Panc1 (cell line): ENCODE measurements around the gene SPRED3. TPM values are rescaled to one million over a fixed set of nuclear protein-coding genes. Genes with fewer than 3 reads are reported as not detected.

ENCODE experiments used
- ATAC-seq: fragments of 200-7000 bp; cut with Tn5 transposase; 2 replicates; pipeline ENCODE4 v1.9.1; 2020; ENCODE audit warnings: mild to moderate bottlenecking, moderate library complexity
- BruUV-seq: library from RNA; stranded (reverse); fragments of 400-500 nt; replicated peaks from 2 replicates; lab custom pipeline; 2021; lab: Mats Ljungman, UMichigan
- CTCF ChIA-PET: fragments of 300-600 bp; sonication (Branson Sonifier 250); formaldehyde crosslinking; loops from one replicate; lab custom pipeline; 2022; ENCODE audit warnings: antibody characterized with exemption; lab: Charles Lee
- POLR2A ChIA-PET: fragments of 300-600 bp; sonication (Branson Sonifier 250); formaldehyde crosslinking; loops from one replicate; lab custom pipeline; 2022; ENCODE audit warnings: antibody characterized with exemption; lab: Charles Lee
- DNase-seq: peaks from one replicate; pipeline ENCODE4 v3.0.0-alpha.2; 2010; ENCODE audit warnings: low read depth, low spot score
- H3K27ac ChIP-seq: 2 replicates; pipeline ENCODE4 v1.5.1; 2011; ENCODE audit warnings: mild to moderate bottlenecking, low read length, inconsistent platforms
- H3K27me3 ChIP-seq: fragments of 200-500 bp; sonication (Bioruptor generic); 2 replicates; pipeline ENCODE4 v1.6.0; 2014; ENCODE audit warnings: low read length, inconsistent platforms; ENCODE audit not compliant: control insufficient read depth, insufficient read depth
- H3K36me3 ChIP-seq: fragments of 200-500 bp; sonication (Bioruptor generic); 2 replicates; pipeline ENCODE4 v1.5.1; 2014; ENCODE audit warnings: inconsistent platforms, mild to moderate bottlenecking, low read length, moderate library complexity; ENCODE audit not compliant: control insufficient read depth, insufficient read depth
- H3K4me1 ChIP-seq: 2 replicates; pipeline ENCODE4 v1.5.1; 2011; ENCODE audit warnings: inconsistent platforms, mild to moderate bottlenecking, low read length, moderate library complexity; ENCODE audit not compliant: control insufficient read depth, insufficient read depth
- H3K4me3 ChIP-seq, 2 experiments: 2 replicates each; pipeline ENCODE4 v1.5.1; 2011 to 2012; ENCODE audit warnings: low read depth in 2 of 2, low read length in 2 of 2, mild to moderate bottlenecking in 2 of 2, inconsistent platforms in 1 of 2, moderate library complexity in 1 of 2
- H3K9me3 ChIP-seq: fragments of 200-500 bp; sonication (Bioruptor generic); 2 replicates; pipeline ENCODE4 v1.5.1; 2014; ENCODE audit warnings: low read depth, mild to moderate bottlenecking, inconsistent platforms, low read length, moderate library complexity; ENCODE audit not compliant: control insufficient read depth, insufficient read depth
- CTCF ChIP-seq: fragments of 450-650 bp; IDR thresholded peaks from 2 replicates; pipeline ENCODE4 v1.5.1; 2017; ENCODE audit warnings: mild to moderate bottlenecking
- POLR2AphosphoS5 ChIP-seq: IDR thresholded peaks from 2 replicates; pipeline ENCODE4 v1.6.1; 2012; ENCODE audit warnings: mild to moderate bottlenecking, low read depth, low read length, moderate library complexity
- REST ChIP-seq, 2 experiments: IDR thresholded peaks; 2 replicates each; pipeline ENCODE4 v1.6.1; 2011 to 2012; ENCODE audit warnings: low read depth in 2 of 2, control low read depth in 1 of 2, low read length in 1 of 2, mild to moderate bottlenecking in 1 of 2, moderate library complexity in 1 of 2; ENCODE audit not compliant: insufficient read depth in 1 of 2
- SIN3A ChIP-seq: IDR thresholded peaks from 2 replicates; pipeline ENCODE4 v1.6.1; 2012; ENCODE audit warnings: low read depth, mild to moderate bottlenecking, low read length, moderate library complexity, borderline replicate concordance; ENCODE audit not compliant: insufficient read depth
- TCF7L2 ChIP-seq: IDR thresholded peaks from 2 replicates; pipeline ENCODE4 v1.6.1; 2011; ENCODE audit warnings: mild to moderate bottlenecking, low read depth, low read length, inconsistent platforms
- in situ Hi-C: cut with HindIII; loops from 2 replicates; pipeline ENCODE4 v1.10.0; 2016; ENCODE audit warnings: low sequenced_read_pairs, low pct_unique_long_range_greater_than_20kb
- intact Hi-C: fragments of 100-400 bp; cut with micrococcal nuclease; formaldehyde crosslinking; loops from one replicate; pipeline ENCODE4 v1.10.0; 2022; ENCODE audit not compliant: unreplicated experiment
- total RNA-seq: library from RNA; stranded (reverse); gene quantifications from one replicate; pipeline ENCODE4 v1.2.1, GENCODE V29; 2021; ENCODE audit not compliant: unreplicated experiment

The SPRED3 gene
- total RNA-seq, 1 experiment from 2014 or later, result 3.8 TPM

- no peak for DNase-seq
- H3K36me3 ChIP-seq, result no peaks in the 10 kb centered on the region
- TF ChIP-seq POLR2AphosphoS5 (no peak), CTCF (no peak), TCF7L2 (no peak), REST (IDR thresholded peaks at IDR 0.05; ENCODE audit: insufficient read depth in 1 of 2, low read depth in 2 of 2, low read length in 1 of 2) (no peak), SIN3A (no peak)
- no peak for ATAC-seq
- ChIA-PET POLR2A (no interaction called here), CTCF (interaction anchor here (0.9 kb wide), 1 partner anchor 8 kb away, joined by 6 read pairs; the partner anchor contains the start of gene FAM98C)
- no TSS peak for BruUV-seq
- no peak overlapping the region for H3K27ac ChIP-seq
- peaks cover 3% of the 10 kb centered on the region; the same call in 1 of the 2 replicates for H3K4me1 ChIP-seq
- intact Hi-C loops (no loop called here), in situ Hi-C loops (no loop called here)
- no peak overlapping the region for H3K4me3 ChIP-seq
- no peaks in the 10 kb centered on the region for H3K27me3 ChIP-seq
- no peaks in the 10 kb centered on the region for H3K9me3 ChIP-seq
These were observed 6.0 kb downstream of the SPRED3 start for GRCh38 chr19:38394488-38394887.

- Histone ChIP-seq H3K36me3 (no peaks in the 10 kb centered on the region), H3K27me3 (no peaks in the 10 kb centered on the region), H3K27ac (no peak overlapping the region), H3K4me3 (no peak overlapping the region), H3K9me3 (no peaks in the 10 kb centered on the region), H3K4me1 (peaks cover 3% of the 10 kb centered on the region; the same call in 1 of the 2 replicates)
- ATAC-seq (no peak), DNase-seq (no peak)
- POLR2A ChIA-PET, result no interaction called here
- BruUV-seq, result no TSS peak
- intact Hi-C loops, result no loop called here
- CTCF ChIA-PET, result no interaction called here
- TF ChIP-seq TCF7L2, result no peak
- no peak for TF ChIP-seq CTCF
- TF ChIP-seq POLR2AphosphoS5, result no peak
- no peak for TF ChIP-seq SIN3A
- TF ChIP-seq REST (IDR thresholded peaks at IDR 0.05; ENCODE audit: insufficient read depth in 1 of 2, low read depth in 2 of 2, low read length in 1 of 2), result no peak
- in situ Hi-C loops, result no loop called here
These were observed 7.1 kb downstream of the SPRED3 start for GRCh38 chr19:38395381-38396114.
